ENCODE results near the gene TNFSF10.
A peak's percentile ranks its signal among the peaks of the same experiment; 100 is the strongest.

TNFSF10 gene

GRCh38 chr3:172514678-172515077 lies 8.6 kb downstream of the TNFSF10 start:
- Histone ChIP-seq H3K4me1 (ENCODE audit: low read length) (peaks cover 26% of the 10 kb centered on the region), H3K27ac (ENCODE audit: low read length) (no peak overlapping the region), H3K9ac (ENCODE audit: low read length) (no peak overlapping the region), H3K9me2 (replicated peaks; ENCODE audit: insufficient read depth, low read length) (no peaks in the 10 kb centered on the region), H2AFZ (ENCODE audit: low read length) (no peak overlapping the region), H3K4me3 (ENCODE audit: low read length) (no peak overlapping the region), H3K4me2 (ENCODE audit: low read depth, low read length) (no peak overlapping the region), H3K27me3 (replicated peaks; ENCODE audit: insufficient read depth, low read length) (no peaks in the 10 kb centered on the region), H3K9me3 (replicated peaks; ENCODE audit: insufficient read depth, low read length) (no peaks in the 10 kb centered on the region), H3F3A (ENCODE audit: insufficient read depth, low read length) (peaks cover 3% of the 10 kb centered on the region; the same call in 1 of the 2 replicates), H3K36me3 (replicated peaks; ENCODE audit: insufficient read depth, low read length) (no peaks in the 10 kb centered on the region), H3K79me2 (ENCODE audit: low read length) (no peaks in the 10 kb centered on the region), H4K20me1 (ENCODE audit: insufficient read depth, low read length) (no peaks in the 10 kb centered on the region)
- TF ChIP-seq EZH2 (optimal IDR thresholded peaks at IDR 0.05; ENCODE audit: low read depth, low read length) (no peak), EZH2phosphoT487 (IDR thresholded peaks at IDR 0.05; ENCODE audit: low read length) (no peak), CTCF (IDR thresholded peaks at IDR 0.05; ENCODE audit: low read length) (no peak)
- no peak for DNase-seq

GRCh38 chr3:172513488-172513887 lies 9.7 kb downstream of the TNFSF10 start:
- no peaks in the 10 kb centered on the region for H3K79me2 ChIP-seq (ENCODE audit: low read length)
- H3K4me1 ChIP-seq (ENCODE audit: low read length), result peaks cover 26% of the 10 kb centered on the region
- no peaks in the 10 kb centered on the region for H4K20me1 ChIP-seq (ENCODE audit: insufficient read depth, low read length)
- H3K27me3 ChIP-seq (replicated peaks; ENCODE audit: insufficient read depth, low read length), result no peaks in the 10 kb centered on the region
- no peak overlapping the region for H3K9ac ChIP-seq (ENCODE audit: low read length)
- no peaks in the 10 kb centered on the region for H3K36me3 ChIP-seq (replicated peaks; ENCODE audit: insufficient read depth, low read length)
- TF ChIP-seq EZH2phosphoT487 (IDR thresholded peaks at IDR 0.05; ENCODE audit: low read length) (no peak), EZH2 (optimal IDR thresholded peaks at IDR 0.05; ENCODE audit: low read depth, low read length) (no peak), CTCF (IDR thresholded peaks at IDR 0.05; ENCODE audit: low read length) (no peak)
- no peak for DNase-seq
- H3K27ac ChIP-seq (ENCODE audit: low read length), result no peak overlapping the region
- no peak overlapping the region for H2AFZ ChIP-seq (ENCODE audit: low read length)
- H3K9me2 ChIP-seq (replicated peaks; ENCODE audit: insufficient read depth, low read length), result no peaks in the 10 kb centered on the region
- H3K9me3 ChIP-seq (replicated peaks; ENCODE audit: insufficient read depth, low read length), result no peaks in the 10 kb centered on the region
- no peak overlapping the region for H3K4me2 ChIP-seq (ENCODE audit: low read depth, low read length)
- no peak overlapping the region for H3K4me3 ChIP-seq (ENCODE audit: low read length)
- peaks cover 3% of the 10 kb centered on the region; the same call in 1 of the 2 replicates for H3F3A ChIP-seq (ENCODE audit: insufficient read depth, low read length)

- Histone ChIP-seq H3K9ac (ENCODE audit: low read length) (no peak overlapping the region), H3K9me2 (replicated peaks; ENCODE audit: insufficient read depth, low read length) (no peaks in the 10 kb centered on the region), H3K4me3 (ENCODE audit: low read length) (peak overlapping the region; percentile 5; the same call in 1 of the 2 replicates), H3K4me2 (ENCODE audit: low read depth, low read length) (peak overlapping the region; percentile 28; the same call in 1 of the 2 replicates), H3F3A (ENCODE audit: insufficient read depth, low read length) (peaks cover 3% of the 10 kb centered on the region; the same call in 1 of the 2 replicates), H4K20me1 (ENCODE audit: insufficient read depth, low read length) (no peaks in the 10 kb centered on the region), H3K36me3 (replicated peaks; ENCODE audit: insufficient read depth, low read length) (no peaks in the 10 kb centered on the region), H3K9me3 (replicated peaks; ENCODE audit: insufficient read depth, low read length) (no peaks in the 10 kb centered on the region), H3K27ac (ENCODE audit: low read length) (peak overlapping the region; percentile 13; the same call in 1 of the 2 replicates), H3K4me1 (ENCODE audit: low read length) (peaks cover 26% of the 10 kb centered on the region), H3K79me2 (ENCODE audit: low read length) (no peaks in the 10 kb centered on the region), H3K27me3 (replicated peaks; ENCODE audit: insufficient read depth, low read length) (no peaks in the 10 kb centered on the region), H2AFZ (ENCODE audit: low read length) (no peak overlapping the region)
- TF ChIP-seq EZH2 (optimal IDR thresholded peaks at IDR 0.05; ENCODE audit: low read depth, low read length), result no peak
- TF ChIP-seq EZH2phosphoT487 (IDR thresholded peaks at IDR 0.05; ENCODE audit: low read length), result no peak
- no peak for TF ChIP-seq CTCF (IDR thresholded peaks at IDR 0.05; ENCODE audit: low read length)
- peak; percentile 39 for DNase-seq
These were observed 11.2 kb downstream of the TNFSF10 start for GRCh38 chr3:172511783-172512762.

Measured in MM.1S (cell line).